ENCODE results near the gene ZG16.
A peak's percentile ranks its signal among the peaks of the same experiment; 100 is the strongest.
"Not testable (repeated sequence)": the region's sequence is repeated elsewhere in the genome, so short reads cannot be mapped to it uniquely, and the experiment has no call there.

Gene ZG16

GRCh38 chr16:29748760-29749149 is 29.3 kb upstream of the ZG16 start:
- not testable (repeated sequence) for DNase-seq (ENCODE audit: low read depth)

- DNase-seq (ENCODE audit: low read depth) = no peak
These were observed 24.5 kb upstream of the ZG16 start for GRCh38 chr16:29753516-29753915.

DNA sequence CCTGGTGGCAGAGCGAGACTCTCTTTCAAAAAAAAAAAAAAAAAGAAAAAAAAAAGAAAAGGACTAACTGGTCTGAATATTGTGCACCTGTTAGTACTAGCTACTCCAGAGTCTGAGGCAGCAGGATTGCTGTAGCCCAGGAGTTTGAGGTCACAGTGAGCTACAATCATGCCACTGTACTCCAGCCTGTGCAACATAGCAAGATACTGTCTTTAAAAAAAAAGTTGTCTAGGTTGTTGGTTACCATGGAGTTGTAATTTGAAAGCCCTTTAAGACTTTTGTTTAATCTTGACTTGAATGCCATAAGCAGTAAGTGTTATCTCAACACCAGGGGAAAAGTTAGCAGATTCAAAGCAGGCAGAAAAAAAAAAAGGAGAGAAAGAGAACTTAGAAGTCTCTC is 21.4 kb upstream of the ZG16 start:
- DNase-seq (ENCODE audit: low read depth) = no peak

DNA sequence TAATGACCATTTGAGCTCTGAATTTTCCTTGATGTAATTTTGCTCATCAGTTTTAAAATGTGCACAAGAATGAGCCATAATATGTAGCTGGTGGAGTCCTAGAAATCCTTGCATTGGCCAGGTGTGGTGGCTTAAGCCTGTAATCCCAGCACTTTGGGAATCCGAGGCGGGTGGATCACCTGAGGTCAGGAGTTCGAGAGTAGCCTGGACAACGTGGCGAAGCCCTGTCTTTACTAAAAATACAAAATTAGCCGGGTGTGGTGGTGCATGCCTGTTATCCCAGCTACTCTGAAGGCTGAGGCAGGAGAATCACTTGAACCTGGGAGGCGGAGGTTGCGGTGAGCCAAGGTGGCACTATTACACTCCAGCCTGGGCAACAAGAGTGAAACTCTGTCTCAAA is 21.0 kb upstream of the ZG16 start:
- DNase-seq (ENCODE audit: low read depth) = not testable (repeated sequence)

GRCh38 chr16:29757950-29758466 is 20.0 kb upstream of the ZG16 start:
- no peak for DNase-seq (ENCODE audit: low read depth)

DNA sequence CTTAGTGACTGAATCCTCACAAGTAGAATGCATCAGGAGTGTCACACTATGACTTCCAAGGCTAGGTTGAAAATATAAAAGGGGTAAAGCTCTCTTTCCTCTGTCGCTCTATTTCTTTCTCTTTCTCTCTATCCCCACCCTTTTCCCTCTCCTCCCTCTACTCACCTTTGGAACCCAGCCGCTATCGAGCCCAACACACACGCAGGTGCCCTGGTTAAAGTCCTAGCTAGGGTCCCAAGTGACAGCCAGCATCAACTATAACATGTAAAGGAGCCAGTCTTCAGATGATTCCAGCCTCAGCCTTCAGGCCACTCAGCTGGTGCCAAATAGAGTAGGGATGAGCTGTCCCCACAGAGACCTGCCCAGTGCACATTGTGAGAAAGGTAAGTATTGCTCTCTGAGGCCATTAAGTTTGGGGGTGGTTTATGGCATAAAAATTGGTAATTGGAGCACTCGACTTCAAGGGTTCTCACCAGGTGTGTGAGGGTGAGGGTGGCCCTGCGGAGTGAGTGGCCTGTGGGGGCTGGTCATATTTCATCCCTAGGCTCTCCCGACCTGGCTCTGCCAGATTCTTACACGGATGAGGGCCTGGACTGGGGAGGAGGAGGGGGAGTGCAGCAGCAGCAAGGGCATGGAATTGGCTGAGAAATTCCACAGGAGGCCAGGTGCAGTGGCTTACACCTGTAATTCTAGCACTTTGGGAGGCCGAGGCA is 17.3 kb upstream of the ZG16 start:
- no peak for DNase-seq (ENCODE audit: low read depth)

DNA sequence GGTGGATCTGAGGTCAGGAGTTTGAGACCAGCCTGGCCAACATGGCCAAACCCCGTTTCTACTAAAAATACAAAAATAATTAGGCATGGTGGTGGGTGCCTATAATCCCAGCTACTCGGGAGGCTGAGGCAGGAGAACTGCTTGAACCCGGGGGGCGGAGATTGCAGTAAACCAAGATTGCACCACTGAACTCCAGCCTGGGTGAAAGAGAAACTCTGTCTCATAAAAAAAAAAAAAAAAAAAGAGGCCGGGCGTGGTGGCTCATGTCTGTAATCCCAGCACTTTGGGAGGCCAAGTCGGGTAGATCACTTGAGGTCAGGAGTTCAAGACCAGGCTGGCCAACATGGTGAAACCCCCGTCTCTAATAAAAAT is 16.8 kb upstream of the ZG16 start:
- DNase-seq (ENCODE audit: low read depth) = not testable (repeated sequence)

GRCh38 chr16:29761882-29762281 is 16.2 kb upstream of the ZG16 start:
- no peak for DNase-seq (ENCODE audit: low read depth)

- DNase-seq (ENCODE audit: low read depth) = no peak
These were observed 14.7 kb upstream of the ZG16 start for GRCh38 chr16:29763326-29763725.

DNA sequence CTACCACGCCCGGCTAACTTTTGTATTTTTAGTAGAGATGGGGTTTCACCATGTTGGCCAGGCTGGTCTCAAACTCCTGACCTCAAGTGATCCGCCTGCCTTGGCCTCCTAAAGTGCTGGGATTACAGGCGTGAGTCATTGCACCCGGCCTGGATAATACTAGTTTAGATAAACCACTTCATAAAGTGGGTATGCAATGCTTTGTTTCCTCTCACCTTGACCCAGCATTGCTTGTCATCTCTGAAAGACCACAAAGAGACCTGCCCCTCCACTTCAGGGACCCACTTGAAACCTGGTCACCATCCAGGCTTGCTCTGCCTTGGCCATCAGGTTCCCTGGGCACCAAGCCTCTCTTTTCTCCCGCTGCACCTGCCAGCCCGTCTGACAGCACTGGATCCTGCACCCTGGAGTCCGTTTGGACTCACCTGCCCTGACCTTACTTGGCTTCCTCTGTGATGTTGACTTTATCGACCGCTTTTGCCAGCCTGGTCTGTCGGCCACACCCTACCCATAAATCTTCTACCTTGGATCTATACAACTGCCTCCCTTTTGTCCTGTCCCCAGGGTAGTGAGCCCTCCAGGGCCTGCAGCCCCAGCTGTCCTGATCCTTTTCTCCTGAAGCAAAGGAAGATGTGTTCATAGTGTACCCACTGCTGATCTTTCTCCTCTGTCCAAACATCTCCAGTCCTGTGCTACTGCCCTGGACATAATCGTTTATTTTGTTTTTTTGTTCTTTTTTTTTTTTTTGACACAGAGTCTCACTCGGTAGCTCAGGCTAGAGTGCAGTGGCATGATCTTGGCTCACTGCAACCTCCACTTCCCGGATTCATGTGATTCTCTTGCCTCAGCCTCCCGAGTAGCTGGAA is 12.7 kb upstream of the ZG16 start:
- DNase-seq (ENCODE audit: low read depth) = no peak

- no peak for DNase-seq (ENCODE audit: low read depth)
These were observed 11.5 kb upstream of the ZG16 start for GRCh38 chr16:29766571-29766970.

GRCh38 chr16:29767062-29767461 is 11.0 kb upstream of the ZG16 start:
- DNase-seq (ENCODE audit: low read depth) = no peak

- DNase-seq (ENCODE audit: low read depth) = no peak
These were observed 8.5 kb upstream of the ZG16 start for GRCh38 chr16:29769507-29769906.

DNA sequence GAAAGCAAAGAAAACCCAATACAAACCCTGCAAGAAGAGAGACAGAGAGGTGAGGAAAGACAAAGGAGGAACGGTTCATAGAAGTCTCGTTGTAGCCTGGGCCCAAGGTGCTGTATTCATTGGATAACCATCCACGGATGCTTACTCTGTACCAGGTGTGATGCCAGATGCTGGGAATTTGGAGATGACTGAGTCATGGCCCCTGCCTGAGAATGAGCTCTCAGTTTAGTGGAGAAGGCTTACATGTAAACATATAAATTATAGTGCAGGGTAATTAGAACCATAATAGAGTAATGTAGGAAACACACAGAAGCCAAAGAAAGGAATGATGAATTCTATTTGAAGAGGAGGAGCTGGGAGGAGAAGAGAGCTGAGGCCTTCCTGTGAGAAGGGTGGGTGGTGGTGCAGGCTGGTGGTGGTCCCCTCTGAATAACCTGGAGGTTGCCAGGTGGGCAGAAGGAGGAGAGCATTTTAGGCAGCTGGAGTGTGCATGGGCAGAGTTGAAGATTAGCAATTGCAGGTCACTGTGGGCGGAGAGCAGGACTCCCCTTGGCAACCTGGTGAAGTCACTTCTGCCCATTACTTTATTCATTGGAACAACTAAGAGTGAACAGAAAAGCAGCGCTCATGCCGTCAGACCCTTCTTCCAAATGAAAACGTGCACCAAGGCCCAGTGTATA is 7.7 kb upstream of the ZG16 start:
- no peak for DNase-seq (ENCODE audit: low read depth)

DNA sequence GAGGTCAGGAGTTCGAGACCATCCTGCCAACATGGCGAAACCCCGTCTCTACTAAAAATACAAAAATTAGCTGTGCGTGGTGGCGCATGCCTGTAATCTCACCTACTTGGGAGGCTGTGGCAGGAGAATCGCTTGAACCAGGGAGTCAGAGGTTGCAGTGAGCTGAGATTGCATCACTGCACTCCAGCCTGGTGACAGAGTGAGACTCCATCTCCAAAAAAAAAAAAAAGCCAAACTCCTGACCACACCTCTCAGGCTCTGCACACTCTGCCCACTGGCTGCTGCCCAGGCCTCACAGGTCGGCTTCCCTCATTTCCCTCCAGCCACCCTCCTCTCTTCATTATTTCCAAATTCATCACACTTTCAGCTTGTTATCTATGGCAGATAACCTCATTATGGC is 5.7 kb upstream of the ZG16 start:
- DNase-seq (ENCODE audit: low read depth) = not testable (repeated sequence)

DNA sequence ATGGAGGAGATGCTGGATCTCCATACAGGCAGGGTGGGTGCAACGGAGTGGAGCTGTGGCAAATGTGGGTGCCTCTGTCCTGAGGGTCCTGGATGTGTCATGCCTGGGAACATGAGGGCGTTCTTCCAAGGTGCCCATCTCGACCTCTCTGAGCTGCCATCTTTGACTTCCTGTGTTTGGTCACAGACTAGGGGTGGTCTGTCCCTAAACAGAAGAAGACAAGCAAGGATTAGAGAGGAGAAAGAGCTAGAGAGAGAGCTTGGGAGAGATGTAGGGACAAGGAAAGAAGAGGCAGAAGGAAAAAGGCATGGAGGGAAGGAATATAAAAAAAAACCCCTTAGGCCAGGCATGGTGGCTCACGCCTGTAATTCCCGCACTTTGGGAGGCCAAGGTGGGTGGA is 3.3 kb upstream of the ZG16 start:
- no peak for DNase-seq (ENCODE audit: low read depth)

GRCh38 chr16:29775742-29776408 is 2.2 kb upstream of the ZG16 start:
- no peak for DNase-seq (ENCODE audit: low read depth)

DNA sequence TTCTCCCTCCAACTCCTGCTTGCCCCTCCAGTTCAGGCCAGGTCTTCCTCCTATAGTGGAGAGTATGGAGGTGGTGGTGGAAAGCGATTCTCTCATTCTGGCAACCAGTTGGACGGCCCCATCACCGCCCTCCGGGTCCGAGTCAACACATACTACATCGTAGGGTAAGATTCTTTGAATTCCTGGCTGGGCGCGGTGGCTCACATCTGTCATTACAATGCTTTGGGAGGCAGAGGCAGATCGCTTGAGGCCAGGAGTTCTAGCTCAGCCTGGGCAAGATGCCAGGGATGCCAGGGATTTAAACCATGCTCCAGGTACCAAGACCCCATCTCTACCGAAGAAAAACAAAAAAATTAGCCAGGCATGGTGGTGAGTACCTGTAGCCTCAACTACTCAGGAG is 1.4 kb downstream of the ZG16 start:
- DNase-seq (ENCODE audit: low read depth) = no peak

DNA sequence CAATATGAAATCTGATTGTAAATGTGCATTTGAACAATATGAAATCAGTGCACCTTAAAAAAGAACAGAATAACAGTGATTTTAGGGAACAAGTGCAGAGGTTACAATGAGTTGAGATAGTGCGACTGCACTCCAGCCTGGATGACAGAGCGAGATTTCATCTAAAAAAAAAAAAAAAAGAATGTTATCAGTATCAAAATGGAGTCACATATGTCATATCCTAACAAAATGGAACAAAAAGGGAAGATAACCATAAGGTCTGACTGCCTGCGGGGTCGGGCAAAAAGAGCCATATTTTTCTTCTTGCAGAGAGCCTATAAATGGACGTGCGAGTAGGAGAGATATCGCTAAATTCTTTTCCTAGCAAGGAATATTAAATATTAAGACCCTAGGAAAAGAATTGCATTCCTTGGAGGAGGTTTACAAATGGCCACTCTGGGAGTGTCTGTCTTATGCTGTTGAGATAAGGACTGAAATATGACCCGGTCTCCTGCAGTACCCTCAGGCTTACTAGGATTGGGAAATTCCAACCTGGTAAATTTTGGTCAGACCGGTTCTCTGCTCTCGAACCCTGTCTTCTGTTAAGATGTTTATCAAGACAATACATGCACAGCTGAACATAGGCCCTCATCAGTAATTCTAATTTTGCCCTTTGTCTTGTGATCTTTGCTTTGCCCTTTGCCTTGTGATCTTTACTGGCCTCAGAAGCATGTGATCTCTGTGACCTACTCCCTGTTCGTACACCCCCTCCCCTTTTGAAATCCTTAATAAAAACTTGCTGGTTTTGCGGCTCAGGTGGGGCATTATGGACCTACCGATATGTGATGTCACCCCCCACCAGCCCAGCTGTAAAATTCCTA is 5.3 kb downstream of the ZG16 start:
- DNase-seq (ENCODE audit: low read depth) = not testable (repeated sequence)

GRCh38 chr16:29784157-29784556 is 6.1 kb downstream of the ZG16 start:
- no peak for DNase-seq (ENCODE audit: low read depth)

DNA sequence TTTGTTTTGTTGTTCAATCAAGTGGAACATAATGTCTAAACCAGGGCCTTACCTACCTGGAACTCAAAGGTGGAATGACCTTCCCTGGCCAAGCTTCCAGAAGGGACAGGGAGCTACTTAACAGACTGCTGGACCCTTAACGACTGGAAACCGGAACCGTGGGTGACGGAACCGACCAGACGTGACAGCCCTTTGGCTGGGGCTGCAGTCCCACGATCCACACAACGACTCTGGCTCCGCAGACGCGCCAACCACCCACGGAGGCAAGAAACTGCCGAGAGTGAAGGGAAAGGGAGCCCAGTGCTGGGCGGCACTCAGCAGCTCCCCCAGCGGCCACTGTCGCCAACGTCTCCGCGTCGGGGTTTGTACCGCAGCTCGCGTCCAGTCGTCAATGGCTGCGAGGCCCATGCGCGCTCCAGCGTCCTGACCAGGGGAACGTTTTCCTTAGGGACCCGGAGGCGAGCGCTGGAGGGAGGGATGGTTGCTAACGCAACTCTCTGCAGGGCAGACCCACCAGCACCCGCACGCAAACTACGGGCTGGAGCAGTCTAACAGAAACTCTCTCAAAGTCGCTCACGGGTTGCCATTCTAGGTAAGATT is 6.9 kb downstream of the ZG16 start:
- peak; percentile 54 for DNase-seq (ENCODE audit: low read depth)

Measured in T follicular helper cell (primary cell).